K562 (cell line): Measurements from ENCODE around the gene LTBR. TPM values are rescaled to one million over a fixed set of nuclear protein-coding genes. Genes with fewer than 3 reads are reported as not detected.

ENCODE experiments used
- ATAC-seq: fragments of 200-7000 bp; cut with Tn5 transposase; 3 replicates; pipeline ENCODE4 v1.9.1; 2020; ENCODE audit warnings: moderate library complexity
- BruUV-seq: library from RNA; stranded (reverse); fragments of 400-500 nt; replicated peaks from 2 replicates; lab custom pipeline; 2021; lab: Mats Ljungman, UMichigan
- CTCF ChIA-PET: fragments of 300-600 bp; formaldehyde crosslinking; extraction: SDS; loops from one replicate; lab custom pipeline; 2021; ENCODE audit warnings: low intra/inter-chr PET ratio; lab: Yijun Ruan, JAX
- POLR2A ChIA-PET: fragments of 300-600, 350-650 bp; sonication (Branson Sonifier 250); formaldehyde crosslinking; extraction: SDS; loops from one replicate; lab custom pipeline; 2021; ENCODE audit warnings: antibody characterized with exemption, inconsistent platforms; lab: Yijun Ruan, JAX
- DNase-seq, 4 experiments: peaks; one replicate each; pipeline versions ENCODE4 v3.0.0 to v3.0.0-alpha.2; 2011 to 2018; ENCODE audit warnings: low spot score in 3 of 4, mixed read lengths in 3 of 4; ENCODE audit errors: extremely low read depth in 1 of 4
- FAIRE-seq: peaks from 2 replicates; lab custom pipeline; 2011; peaks lifted over from hg19 to GRCh38; lab: Jason Lieb, UNC
- H2AFZ ChIP-seq: 2 replicates; pipeline ENCODE4 v1.6.0; 2011; ENCODE audit warnings: low read depth, low read length, control low read depth, inconsistent platforms
- H3K27ac ChIP-seq: fragments of 200-600 bp; 3 replicates; pipeline ENCODE4 v1.8.0; 2011; ENCODE audit warnings: low read depth, mild to moderate bottlenecking, control low read depth, inconsistent platforms, low read length, moderate library complexity, mixed read lengths; ENCODE audit errors: extremely low read depth
- H3K27me3 ChIP-seq, 2 experiments: fragments of 300-600 bp in 1 of 2; 2 replicates in 1 of 2; 3 replicates in 1 of 2; pipeline versions ENCODE4 v1.6.0 to v1.8.0; 2011; ENCODE audit warnings: inconsistent platforms in 2 of 2, low read length in 2 of 2, mild to moderate bottlenecking in 1 of 2, mixed read lengths in 1 of 2, moderate library complexity in 1 of 2; ENCODE audit not compliant: control insufficient read depth in 2 of 2, insufficient read depth in 2 of 2
- H3K36me3 ChIP-seq: fragments of 300-600 bp; 3 replicates; pipeline ENCODE4 v1.8.0; 2011; ENCODE audit warnings: mild to moderate bottlenecking, low read length, inconsistent platforms; ENCODE audit not compliant: control insufficient read depth, insufficient read depth
- H3K4me1 ChIP-seq, 2 experiments: fragments of 200-600 bp in 1 of 2; replicated peaks in 1 of 2; 2 replicates in 1 of 2; 3 replicates in 1 of 2; pipeline versions ENCODE4 v1.5.1 to v1.8.0; 2011; ENCODE audit warnings: inconsistent platforms in 2 of 2, low read length in 2 of 2, mild to moderate bottlenecking in 1 of 2, mixed read lengths in 1 of 2, moderate library complexity in 1 of 2; ENCODE audit not compliant: control insufficient read depth in 2 of 2, insufficient read depth in 2 of 2
- H3K4me2 ChIP-seq: 2 replicates; pipeline ENCODE4 v1.6.1; 2011; ENCODE audit warnings: low read length, control low read depth, inconsistent platforms, mixed read lengths; ENCODE audit not compliant: insufficient read depth
- H3K4me3 ChIP-seq: fragments of 200-600 bp; sonication (generic), shearing (Covaris generic); 2 replicates; pipeline ENCODE4 v1.5.1; 2016; ENCODE audit warnings: control low read depth, inconsistent platforms
- H3K79me2 ChIP-seq: fragments of 200-600 bp; 3 replicates; pipeline ENCODE4 v1.8.0; 2011; ENCODE audit warnings: low read length, inconsistent platforms; ENCODE audit not compliant: control insufficient read depth, insufficient read depth
- H3K9ac ChIP-seq, 2 experiments: 2 replicates each; pipeline versions ENCODE4 v1.6.0 to v1.6.1; 2011; ENCODE audit warnings: low read depth in 2 of 2, low read length in 2 of 2, control low read depth in 1 of 2, inconsistent platforms in 1 of 2, mild to moderate bottlenecking in 1 of 2, mixed read lengths in 1 of 2; ENCODE audit not compliant: insufficient read depth in 1 of 2
- H3K9me1 ChIP-seq: one replicate; pipeline ENCODE4 v1.6.0; 2011; ENCODE audit warnings: inconsistent platforms, mild to moderate bottlenecking, low read length, moderate library complexity; ENCODE audit not compliant: control insufficient read depth, insufficient read depth
- H3K9me3 ChIP-seq: replicated peaks from 2 replicates; pipeline ENCODE4 v1.5.1; 2011; ENCODE audit warnings: low read depth, low read length, inconsistent platforms; ENCODE audit not compliant: control insufficient read depth, insufficient read depth
- H4K20me1 ChIP-seq: replicated peaks from 2 replicates; pipeline ENCODE4 v1.6.1; 2011; ENCODE audit warnings: low read length, inconsistent platforms, mixed read lengths; ENCODE audit not compliant: control insufficient read depth, insufficient read depth
- CBX5 ChIP-seq: IDR thresholded peaks from 2 replicates; pipeline ENCODE4 v1.6.1; 2014; ENCODE audit warnings: low read depth, borderline replicate concordance
- EGR1 ChIP-seq: fragments of 450-650 bp; conservative IDR thresholded peaks from 2 replicates; pipeline ENCODE4 v1.6.1; 2017; ENCODE audit warnings: mild to moderate bottlenecking
- MAFF ChIP-seq: IDR thresholded peaks from 2 replicates; pipeline ENCODE4 v1.6.1; 2012; ENCODE audit warnings: low read length, improper control_type of control experiment
- MEIS2 ChIP-seq: fragments of 450-650 bp; IDR thresholded peaks from 2 replicates; pipeline ENCODE4 v1.6.1; 2014; ENCODE audit warnings: mild to moderate bottlenecking; ENCODE audit not compliant: partially characterized antibody
- ZNF121 ChIP-seq: sonication (generic); formaldehyde crosslinking; conservative IDR thresholded peaks from 2 replicates; pipeline ENCODE4 v1.8.0; 2022; ENCODE audit warnings: missing genetic modification reagents
- ZNF24 ChIP-seq: fragments of 450-650 bp; IDR thresholded peaks from 2 replicates; pipeline ENCODE4 v1.6.1; 2016
- WGBS: fragments of 100-300 bp; shearing (Covaris generic); methylation state at CpG from one replicate; pipeline ENCODE4 v1.1.6; 2016; ENCODE audit warnings: low coverage, mixed read lengths; ENCODE audit not compliant: insufficient coverage; ENCODE audit errors: missing lambda C conversion rate; 5-methylcytosine and 5-hydroxymethylcytosine counted together
- in situ Hi-C: fragments of 300-500 bp; cut with MboI; formaldehyde crosslinking; loops from 4 replicates; pipeline ENCODE4 v1.15.0; 2018; ENCODE audit warnings: inconsistent platforms, mixed read lengths
- intact Hi-C: fragments of 100-400 bp; cut with micrococcal nuclease; formaldehyde crosslinking; loops from 2 replicates; pipeline ENCODE4 v1.14.2; 2022
- polyA plus RNA-seq, 8 experiments: library from polyadenylated mRNA; depleted of rRNA in 4 of 8; stranded (reverse) in 5 of 8; unstranded in 3 of 8; fragments of >200 nt; fragmentation: Nextera tagmentation in 2 of 8; fragmentation: Illumina TruSeq in 1 of 8; extraction: Ambion mirVana in 2 of 8; extraction: Trizol in 1 of 8; gene quantifications; 2 replicates each; pipeline versions ENCODE4 v1.2.1 to v1.2.3, GENCODE V29; 2011 to 2014; ENCODE audit warnings: inconsistent platforms in 1 of 8, missing spikeins in 1 of 8
- total RNA-seq, 7 experiments: library from RNA; depleted of rRNA in 6 of 7; stranded (reverse); fragments of >200 nt in 6 of 7; fragmentation: Illumina TruSeq in 2 of 7; extraction: Trizol in 2 of 7; gene quantifications; 2 replicates each; pipeline versions ENCODE4 v1.2.1 to v1.2.3, GENCODE V29; 2011 to 2021; ENCODE audit warnings: low replicate concordance in 1 of 7
- TF ChIP-seq, protein P1 (sequence below): fragments of 450-650 bp; formaldehyde crosslinking; IDR thresholded peaks from 2 replicates; pipeline ENCODE4 v1.4.0; 2022; ENCODE audit warnings: missing genetic modification characterization
- TF ChIP-seq, protein P2 (sequence below): fragments of 450-650 bp; IDR thresholded peaks from 2 replicates; pipeline ENCODE4 v1.6.1; 2016; ENCODE audit warnings: mild to moderate bottlenecking, moderate library complexity

LTBR gene
- total and polyA plus RNA-seq, 9 of the 15 experiments (the other 6 are each of a cell fraction or from before 2014, with no cell fraction given) = 0.96 to 69.0 (median 35.3) TPM

GRCh38 chr12:6336889-6337853 lies 46.8 kb upstream of the LTBR start:
- Histone ChIP-seq H3K4me1 (peaks cover 42 to 53% of the 10 kb centered on the region in 2 experiments), H3K9me1 (no peaks in the 10 kb centered on the region), H3K4me2 (peak overlapping the region; percentile 82), H3K36me3 (peaks cover 40% of the 10 kb centered on the region; the same call in 2 of the 3 replicates), H3K9ac (peak overlapping the region; percentile 89 to 93), H3K4me3 (peak overlapping the region; percentile 39), H4K20me1 (no peaks in the 10 kb centered on the region), H3K27me3 (no peaks in the 10 kb centered on the region), H3K9me3 (no peaks in the 10 kb centered on the region), H3K79me2 (peaks cover 71% of the 10 kb centered on the region), H3K27ac (peak overlapping the region; percentile 98), H2AFZ (peak overlapping the region; percentile 20)
- ChIA-PET CTCF (interaction anchor here (2.1 kb wide), 1 partner anchor 128 kb away, joined by 9 read pairs; no protein-coding TSS in a partner anchor), POLR2A (interaction anchor here (0.6 to 4.7 kb wide), 12 partner anchors 8 to 537 kb away, joined by 3 to 38 read pairs (median 4); partner anchors contain the start of gene VAMP1)
- ATAC-seq (peak; percentile 12), FAIRE-seq (no peak), DNase-seq (peak; percentile 26 to 73 (median 40))
- WGBS = under 1% methylated on average over 13 of the region's 15 CpGs
- BruUV-seq = TSS peak; percentile 92
- in situ Hi-C loops = loop anchor here (5.0 kb wide), 1 partner anchor 35 kb away; no protein-coding TSS in a partner anchor
- intact Hi-C loops = loop anchor here (5.0 kb wide), 1 partner anchor 135 kb away; the partner anchor contains the start of gene VAMP1
- TF ChIP-seq CBX5 = no peak
- TF ChIP-seq, protein P1, sequence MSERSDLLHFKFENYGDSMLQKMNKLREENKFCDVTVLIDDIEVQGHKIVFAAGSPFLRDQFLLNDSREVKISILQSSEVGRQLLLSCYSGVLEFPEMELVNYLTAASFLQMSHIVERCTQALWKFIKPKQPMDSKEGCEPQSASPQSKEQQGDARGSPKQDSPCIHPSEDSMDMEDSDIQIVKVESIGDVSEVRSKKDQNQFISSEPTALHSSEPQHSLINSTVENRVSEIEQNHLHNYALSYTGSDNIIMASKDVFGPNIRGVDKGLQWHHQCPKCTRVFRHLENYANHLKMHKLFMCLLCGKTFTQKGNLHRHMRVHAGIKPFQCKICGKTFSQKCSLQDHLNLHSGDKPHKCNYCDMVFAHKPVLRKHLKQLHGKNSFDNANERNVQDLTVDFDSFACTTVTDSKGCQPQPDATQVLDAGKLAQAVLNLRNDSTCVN (CRISPR knock-in tag) = no peak
- TF ChIP-seq, protein P2, sequence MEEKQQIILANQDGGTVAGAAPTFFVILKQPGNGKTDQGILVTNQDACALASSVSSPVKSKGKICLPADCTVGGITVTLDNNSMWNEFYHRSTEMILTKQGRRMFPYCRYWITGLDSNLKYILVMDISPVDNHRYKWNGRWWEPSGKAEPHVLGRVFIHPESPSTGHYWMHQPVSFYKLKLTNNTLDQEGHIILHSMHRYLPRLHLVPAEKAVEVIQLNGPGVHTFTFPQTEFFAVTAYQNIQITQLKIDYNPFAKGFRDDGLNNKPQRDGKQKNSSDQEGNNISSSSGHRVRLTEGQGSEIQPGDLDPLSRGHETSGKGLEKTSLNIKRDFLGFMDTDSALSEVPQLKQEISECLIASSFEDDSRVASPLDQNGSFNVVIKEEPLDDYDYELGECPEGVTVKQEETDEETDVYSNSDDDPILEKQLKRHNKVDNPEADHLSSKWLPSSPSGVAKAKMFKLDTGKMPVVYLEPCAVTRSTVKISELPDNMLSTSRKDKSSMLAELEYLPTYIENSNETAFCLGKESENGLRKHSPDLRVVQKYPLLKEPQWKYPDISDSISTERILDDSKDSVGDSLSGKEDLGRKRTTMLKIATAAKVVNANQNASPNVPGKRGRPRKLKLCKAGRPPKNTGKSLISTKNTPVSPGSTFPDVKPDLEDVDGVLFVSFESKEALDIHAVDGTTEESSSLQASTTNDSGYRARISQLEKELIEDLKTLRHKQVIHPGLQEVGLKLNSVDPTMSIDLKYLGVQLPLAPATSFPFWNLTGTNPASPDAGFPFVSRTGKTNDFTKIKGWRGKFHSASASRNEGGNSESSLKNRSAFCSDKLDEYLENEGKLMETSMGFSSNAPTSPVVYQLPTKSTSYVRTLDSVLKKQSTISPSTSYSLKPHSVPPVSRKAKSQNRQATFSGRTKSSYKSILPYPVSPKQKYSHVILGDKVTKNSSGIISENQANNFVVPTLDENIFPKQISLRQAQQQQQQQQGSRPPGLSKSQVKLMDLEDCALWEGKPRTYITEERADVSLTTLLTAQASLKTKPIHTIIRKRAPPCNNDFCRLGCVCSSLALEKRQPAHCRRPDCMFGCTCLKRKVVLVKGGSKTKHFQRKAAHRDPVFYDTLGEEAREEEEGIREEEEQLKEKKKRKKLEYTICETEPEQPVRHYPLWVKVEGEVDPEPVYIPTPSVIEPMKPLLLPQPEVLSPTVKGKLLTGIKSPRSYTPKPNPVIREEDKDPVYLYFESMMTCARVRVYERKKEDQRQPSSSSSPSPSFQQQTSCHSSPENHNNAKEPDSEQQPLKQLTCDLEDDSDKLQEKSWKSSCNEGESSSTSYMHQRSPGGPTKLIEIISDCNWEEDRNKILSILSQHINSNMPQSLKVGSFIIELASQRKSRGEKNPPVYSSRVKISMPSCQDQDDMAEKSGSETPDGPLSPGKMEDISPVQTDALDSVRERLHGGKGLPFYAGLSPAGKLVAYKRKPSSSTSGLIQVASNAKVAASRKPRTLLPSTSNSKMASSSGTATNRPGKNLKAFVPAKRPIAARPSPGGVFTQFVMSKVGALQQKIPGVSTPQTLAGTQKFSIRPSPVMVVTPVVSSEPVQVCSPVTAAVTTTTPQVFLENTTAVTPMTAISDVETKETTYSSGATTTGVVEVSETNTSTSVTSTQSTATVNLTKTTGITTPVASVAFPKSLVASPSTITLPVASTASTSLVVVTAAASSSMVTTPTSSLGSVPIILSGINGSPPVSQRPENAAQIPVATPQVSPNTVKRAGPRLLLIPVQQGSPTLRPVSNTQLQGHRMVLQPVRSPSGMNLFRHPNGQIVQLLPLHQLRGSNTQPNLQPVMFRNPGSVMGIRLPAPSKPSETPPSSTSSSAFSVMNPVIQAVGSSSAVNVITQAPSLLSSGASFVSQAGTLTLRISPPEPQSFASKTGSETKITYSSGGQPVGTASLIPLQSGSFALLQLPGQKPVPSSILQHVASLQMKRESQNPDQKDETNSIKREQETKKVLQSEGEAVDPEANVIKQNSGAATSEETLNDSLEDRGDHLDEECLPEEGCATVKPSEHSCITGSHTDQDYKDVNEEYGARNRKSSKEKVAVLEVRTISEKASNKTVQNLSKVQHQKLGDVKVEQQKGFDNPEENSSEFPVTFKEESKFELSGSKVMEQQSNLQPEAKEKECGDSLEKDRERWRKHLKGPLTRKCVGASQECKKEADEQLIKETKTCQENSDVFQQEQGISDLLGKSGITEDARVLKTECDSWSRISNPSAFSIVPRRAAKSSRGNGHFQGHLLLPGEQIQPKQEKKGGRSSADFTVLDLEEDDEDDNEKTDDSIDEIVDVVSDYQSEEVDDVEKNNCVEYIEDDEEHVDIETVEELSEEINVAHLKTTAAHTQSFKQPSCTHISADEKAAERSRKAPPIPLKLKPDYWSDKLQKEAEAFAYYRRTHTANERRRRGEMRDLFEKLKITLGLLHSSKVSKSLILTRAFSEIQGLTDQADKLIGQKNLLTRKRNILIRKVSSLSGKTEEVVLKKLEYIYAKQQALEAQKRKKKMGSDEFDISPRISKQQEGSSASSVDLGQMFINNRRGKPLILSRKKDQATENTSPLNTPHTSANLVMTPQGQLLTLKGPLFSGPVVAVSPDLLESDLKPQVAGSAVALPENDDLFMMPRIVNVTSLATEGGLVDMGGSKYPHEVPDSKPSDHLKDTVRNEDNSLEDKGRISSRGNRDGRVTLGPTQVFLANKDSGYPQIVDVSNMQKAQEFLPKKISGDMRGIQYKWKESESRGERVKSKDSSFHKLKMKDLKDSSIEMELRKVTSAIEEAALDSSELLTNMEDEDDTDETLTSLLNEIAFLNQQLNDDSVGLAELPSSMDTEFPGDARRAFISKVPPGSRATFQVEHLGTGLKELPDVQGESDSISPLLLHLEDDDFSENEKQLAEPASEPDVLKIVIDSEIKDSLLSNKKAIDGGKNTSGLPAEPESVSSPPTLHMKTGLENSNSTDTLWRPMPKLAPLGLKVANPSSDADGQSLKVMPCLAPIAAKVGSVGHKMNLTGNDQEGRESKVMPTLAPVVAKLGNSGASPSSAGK = peak; percentile 61
- TF ChIP-seq ZNF121 (CRISPR knock-in tag) = no peak
- no peak for TF ChIP-seq ZNF24
- TF ChIP-seq MEIS2 = no peak
- TF ChIP-seq EGR1 = peak; percentile 91
- no peak for TF ChIP-seq MAFF
